Measurements from ENCODE around the gene PHLDB1.
"Not testable (repeated sequence)": the region's sequence is repeated elsewhere in the genome, so short reads cannot be mapped to it uniquely, and the experiment has no call there.

PHLDB1 gene

DNA sequence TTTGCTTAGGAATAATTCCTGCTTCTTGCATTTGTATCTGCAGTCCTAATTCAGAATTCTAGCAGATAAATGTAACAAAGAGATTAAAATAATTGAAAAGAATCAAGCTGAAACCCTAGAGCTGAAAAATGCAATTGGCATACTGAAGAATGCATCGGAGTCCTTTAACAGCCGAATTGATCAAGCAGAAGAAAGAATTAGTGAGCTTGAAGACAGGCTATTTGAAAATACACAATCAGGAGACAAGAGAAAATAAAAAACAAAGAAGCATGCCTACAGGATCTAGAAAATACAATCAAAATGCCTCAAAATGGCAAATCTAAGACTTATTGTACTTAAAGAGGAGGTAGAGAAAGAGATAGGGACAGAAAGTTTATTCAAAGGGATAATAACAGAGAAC lies 63.8 kb downstream of the PHLDB1 start:
- WGBS (ENCODE audit: insufficient coverage) = no CpG with 5 or more reads among the region's 2 CpGs
- Histone ChIP-seq H3K36me3 (ENCODE audit: control insufficient read depth in 4 of 4, insufficient read depth in 4 of 4, low read length in 3 of 4) (no peaks in the 10 kb centered on the region), H3K9me3 (ENCODE audit: control extremely low read depth in 1 of 5, control insufficient read depth in 4 of 5, insufficient read depth in 2 of 5, low read depth in 1 of 5, low read length in 4 of 5) (peaks cover 0 to 9% (median 5%) of the 10 kb centered on the region in 5 experiments), H3K4me1 (ENCODE audit: control extremely low read depth in 1 of 4, control insufficient read depth in 4 of 4, insufficient read depth in 4 of 4, low read length in 3 of 4) (no peaks in the 10 kb centered on the region), H3K27me3 (replicated peaks in 2 of 5; ENCODE audit: control insufficient read depth in 4 of 5, insufficient read depth in 5 of 5, low read length in 4 of 5) (peaks cover 0 to 2% (median 0%) of the 10 kb centered on the region in 5 experiments), H3K27ac (ENCODE audit: insufficient read depth in 1 of 2, low read depth in 1 of 2, low read length in 2 of 2, poor library complexity in 1 of 2, severe bottlenecking in 2 of 2) (no peak overlapping the region), H3K4me3 (ENCODE audit: control insufficient read depth in 1 of 7, extremely low read depth in 1 of 7, insufficient read depth in 4 of 7, low read depth in 2 of 7, low read length in 6 of 7) (no peak overlapping the region)
- no peak for DNase-seq
- POLR2A ChIA-PET = no interaction called here
- CTCF ChIA-PET = interaction anchor here (1.6 to 2.1 kb wide), 3 partner anchors 10 to 18 kb away, joined by 5 to 6 read pairs (median 5); no protein-coding TSS in a partner anchor

GRCh38 chr11:118672846-118673245 lies 65.4 kb downstream of the PHLDB1 start:
- no peaks in the 10 kb centered on the region for H3K36me3 ChIP-seq (ENCODE audit: control insufficient read depth in 4 of 4, insufficient read depth in 4 of 4, low read length in 3 of 4)
- peaks cover 0 to 9% (median 5%) of the 10 kb centered on the region in 5 experiments for H3K9me3 ChIP-seq (ENCODE audit: control extremely low read depth in 1 of 5, control insufficient read depth in 4 of 5, insufficient read depth in 2 of 5, low read depth in 1 of 5, low read length in 4 of 5)
- DNase-seq = peak in 2 of 3 donors; percentile 13 to 19
- no peak overlapping the region for H3K4me3 ChIP-seq (ENCODE audit: control insufficient read depth in 1 of 7, extremely low read depth in 1 of 7, insufficient read depth in 4 of 7, low read depth in 2 of 7, low read length in 6 of 7)
- ChIA-PET CTCF (interaction anchor here (0.6 to 2.1 kb wide), 3 partner anchors 12 to 116 kb away, joined by 3 to 6 read pairs (median 3); no protein-coding TSS in a partner anchor), POLR2A (no interaction called here)
- peaks cover 0 to 2% (median 0%) of the 10 kb centered on the region in 5 experiments for H3K27me3 ChIP-seq (replicated peaks in 2 of 5; ENCODE audit: control insufficient read depth in 4 of 5, insufficient read depth in 5 of 5, low read length in 4 of 5)
- 86% methylated on average over 1 of the region's 1 CpG for WGBS (ENCODE audit: insufficient coverage)
- H3K4me1 ChIP-seq (ENCODE audit: control extremely low read depth in 1 of 4, control insufficient read depth in 4 of 4, insufficient read depth in 4 of 4, low read length in 3 of 4) = no peaks in the 10 kb centered on the region
- no peak overlapping the region for H3K27ac ChIP-seq (ENCODE audit: insufficient read depth in 1 of 2, low read depth in 1 of 2, low read length in 2 of 2, poor library complexity in 1 of 2, severe bottlenecking in 2 of 2)

DNA sequence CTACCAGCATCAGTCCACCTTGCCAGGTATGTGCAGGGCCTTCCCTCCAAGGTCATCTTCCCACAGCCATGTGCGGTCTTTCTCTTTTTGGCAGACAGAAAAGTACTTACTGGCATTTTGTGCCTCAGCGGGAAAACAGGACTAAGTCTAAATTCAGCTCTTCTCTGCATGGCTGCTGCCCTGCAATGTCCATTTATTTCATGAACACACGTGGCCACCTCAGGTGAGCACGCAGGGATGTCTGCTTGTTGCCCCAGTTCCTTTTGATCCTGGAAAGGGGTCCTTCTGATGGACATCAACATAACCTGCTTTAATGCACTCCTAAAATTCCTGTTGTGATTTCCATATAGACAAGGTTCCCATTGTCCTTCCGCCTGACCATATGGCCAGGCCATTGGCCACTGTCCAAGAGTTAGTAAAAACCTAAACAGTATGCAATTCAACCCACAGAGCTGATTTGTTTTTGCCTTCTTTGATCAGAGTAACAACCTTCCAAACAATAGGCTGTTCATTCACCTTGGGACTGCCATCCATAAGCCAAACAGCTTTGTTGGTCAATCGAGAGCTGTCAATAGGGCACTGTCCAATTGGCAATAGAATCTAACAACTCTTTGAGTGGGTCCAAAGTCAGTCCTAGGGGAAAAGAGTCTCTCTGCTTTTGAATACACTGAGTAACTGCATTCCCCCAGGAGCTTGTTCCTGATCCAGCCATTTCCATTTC lies 66.1 kb downstream of the PHLDB1 start:
- no peak overlapping the region for H3K4me3 ChIP-seq (ENCODE audit: control insufficient read depth in 1 of 7, extremely low read depth in 1 of 7, insufficient read depth in 4 of 7, low read depth in 2 of 7, low read length in 6 of 7)
- CTCF ChIA-PET = interaction anchor here (0.7 to 1.2 kb wide), 3 partner anchors 13 to 17 kb away, joined by 3 to 5 read pairs (median 3); no protein-coding TSS in a partner anchor
- no peak for DNase-seq
- 97% methylated on average over 6 of the region's 6 CpGs for WGBS (ENCODE audit: insufficient coverage)
- no peaks in the 10 kb centered on the region for H3K4me1 ChIP-seq (ENCODE audit: control extremely low read depth in 1 of 4, control insufficient read depth in 4 of 4, insufficient read depth in 4 of 4, low read length in 3 of 4)
- POLR2A ChIA-PET = no interaction called here
- peaks cover 0 to 2% (median 0%) of the 10 kb centered on the region in 5 experiments for H3K27me3 ChIP-seq (replicated peaks in 2 of 5; ENCODE audit: control insufficient read depth in 4 of 5, insufficient read depth in 5 of 5, low read length in 4 of 5)
- H3K36me3 ChIP-seq (ENCODE audit: control insufficient read depth in 4 of 4, insufficient read depth in 4 of 4, low read length in 3 of 4) = no peaks in the 10 kb centered on the region
- peaks cover 0 to 9% (median 5%) of the 10 kb centered on the region in 5 experiments for H3K9me3 ChIP-seq (ENCODE audit: control extremely low read depth in 1 of 5, control insufficient read depth in 4 of 5, insufficient read depth in 2 of 5, low read depth in 1 of 5, low read length in 4 of 5)
- no peak overlapping the region for H3K27ac ChIP-seq (ENCODE audit: insufficient read depth in 1 of 2, low read depth in 1 of 2, low read length in 2 of 2, poor library complexity in 1 of 2, severe bottlenecking in 2 of 2)

DNA sequence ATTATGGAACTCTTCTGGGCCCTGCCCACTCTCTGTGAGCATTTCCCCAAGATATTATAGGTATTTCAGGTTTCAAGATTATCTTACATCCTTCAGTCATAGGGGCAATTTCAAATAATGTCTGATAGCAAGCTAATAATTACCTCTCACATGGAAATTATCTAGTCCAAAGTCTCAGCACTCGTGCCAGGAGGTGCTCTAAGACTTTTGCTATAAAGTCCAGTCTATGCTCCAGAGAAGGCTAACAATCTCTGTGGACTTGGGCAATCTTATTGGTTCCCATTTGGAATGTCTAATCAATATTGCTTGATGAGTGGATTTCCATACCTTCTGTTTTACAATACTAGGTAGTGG lies 66.6 kb downstream of the PHLDB1 start:
- ChIA-PET POLR2A (no interaction called here), CTCF (interaction anchor here (0.7 to 1.2 kb wide), 3 partner anchors 14 to 17 kb away, joined by 3 to 5 read pairs (median 3); no protein-coding TSS in a partner anchor)
- H3K9me3 ChIP-seq (ENCODE audit: control extremely low read depth in 1 of 5, control insufficient read depth in 4 of 5, insufficient read depth in 2 of 5, low read depth in 1 of 5, low read length in 4 of 5) = peaks cover 0 to 9% (median 5%) of the 10 kb centered on the region in 5 experiments
- H3K27ac ChIP-seq (ENCODE audit: insufficient read depth in 1 of 2, low read depth in 1 of 2, low read length in 2 of 2, poor library complexity in 1 of 2, severe bottlenecking in 2 of 2) = no peak overlapping the region
- DNase-seq = no peak
- H3K4me3 ChIP-seq (ENCODE audit: control insufficient read depth in 1 of 7, extremely low read depth in 1 of 7, insufficient read depth in 4 of 7, low read depth in 2 of 7, low read length in 6 of 7) = no peak overlapping the region
- 100% methylated on average over 1 of the region's 1 CpG for WGBS (ENCODE audit: insufficient coverage)
- no peaks in the 10 kb centered on the region for H3K4me1 ChIP-seq (ENCODE audit: control extremely low read depth in 1 of 4, control insufficient read depth in 4 of 4, insufficient read depth in 4 of 4, low read length in 3 of 4)
- no peaks in the 10 kb centered on the region for H3K36me3 ChIP-seq (ENCODE audit: control insufficient read depth in 4 of 4, insufficient read depth in 4 of 4, low read length in 3 of 4)
- H3K27me3 ChIP-seq (replicated peaks in 2 of 5; ENCODE audit: control insufficient read depth in 4 of 5, insufficient read depth in 5 of 5, low read length in 4 of 5) = peaks cover 0 to 2% (median 0%) of the 10 kb centered on the region in 5 experiments

DNA sequence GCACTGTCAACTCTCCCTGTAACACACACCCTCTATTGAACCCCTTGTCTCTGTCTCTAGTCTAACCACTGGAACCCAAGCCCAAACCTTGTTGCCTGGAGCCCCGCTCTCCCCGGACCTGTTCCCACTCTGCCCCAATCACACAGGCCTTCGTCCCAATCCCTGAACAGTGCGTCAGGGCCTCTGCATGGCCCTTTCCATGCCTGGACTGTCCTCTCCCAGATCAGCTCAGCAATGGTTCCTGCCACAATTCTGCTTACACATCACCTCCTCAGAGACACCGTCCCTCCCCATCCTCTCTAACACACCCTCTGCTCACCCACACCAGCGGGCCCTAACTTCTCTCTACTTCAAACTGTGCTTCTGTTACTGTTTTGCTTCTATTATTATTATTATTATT lies 70.6 kb downstream of the PHLDB1 start:
- no peak for DNase-seq
- H3K4me3 ChIP-seq (ENCODE audit: control insufficient read depth in 1 of 7, extremely low read depth in 1 of 7, insufficient read depth in 4 of 7, low read depth in 2 of 7, low read length in 6 of 7) = no peak overlapping the region
- H3K4me1 ChIP-seq (ENCODE audit: control extremely low read depth in 1 of 4, control insufficient read depth in 4 of 4, insufficient read depth in 4 of 4, low read length in 3 of 4) = no peaks in the 10 kb centered on the region
- CTCF ChIA-PET = interaction anchor here (0.9 kb wide), 1 partner anchor 83 kb away, joined by 4 read pairs; no protein-coding TSS in a partner anchor
- H3K27me3 ChIP-seq (replicated peaks in 2 of 5; ENCODE audit: control insufficient read depth in 4 of 5, insufficient read depth in 5 of 5, low read length in 4 of 5) = peaks cover 0 to 2% (median 0%) of the 10 kb centered on the region in 5 experiments
- 100% methylated on average over 4 of the region's 6 CpGs for WGBS (ENCODE audit: insufficient coverage)
- no peaks in the 10 kb centered on the region for H3K36me3 ChIP-seq (ENCODE audit: control insufficient read depth in 4 of 4, insufficient read depth in 4 of 4, low read length in 3 of 4)
- H3K9me3 ChIP-seq (ENCODE audit: control extremely low read depth in 1 of 5, control insufficient read depth in 4 of 5, insufficient read depth in 2 of 5, low read depth in 1 of 5, low read length in 4 of 5) = peaks cover 0 to 6% (median 5%) of the 10 kb centered on the region in 5 experiments
- POLR2A ChIA-PET = interaction anchor here (0.7 kb wide), 1 partner anchor 124 kb away, joined by 3 read pairs; no protein-coding TSS in a partner anchor
- no peak overlapping the region for H3K27ac ChIP-seq (ENCODE audit: insufficient read depth in 1 of 2, low read depth in 1 of 2, low read length in 2 of 2, poor library complexity in 1 of 2, severe bottlenecking in 2 of 2)

DNA sequence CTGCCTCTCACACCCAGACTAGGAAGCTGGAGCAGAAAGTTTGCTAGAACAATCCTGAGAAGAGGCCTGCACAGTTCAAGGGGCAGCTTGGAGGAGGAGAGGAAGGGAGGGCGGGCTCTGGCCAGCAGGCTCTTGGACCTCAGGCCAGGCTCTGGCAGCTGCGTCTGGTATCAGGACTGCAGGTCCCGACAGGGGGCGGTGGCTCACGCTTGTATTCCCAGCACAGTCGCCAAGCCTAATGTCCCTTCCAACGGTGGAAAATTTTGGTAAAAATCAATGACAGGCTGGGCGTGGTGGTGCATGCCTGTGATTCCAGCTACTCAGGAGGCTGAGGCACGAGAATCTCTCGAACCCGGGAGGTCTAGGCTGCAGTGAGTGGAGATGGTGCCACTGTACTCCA lies 71.5 kb downstream of the PHLDB1 start:
- not testable (repeated sequence) for H3K4me3 ChIP-seq (ENCODE audit: control insufficient read depth in 1 of 7, extremely low read depth in 1 of 7, insufficient read depth in 4 of 7, low read depth in 2 of 7, low read length in 6 of 7); H3K9me3 ChIP-seq (ENCODE audit: control extremely low read depth in 1 of 5, control insufficient read depth in 4 of 5, insufficient read depth in 2 of 5, low read depth in 1 of 5, low read length in 4 of 5); DNase-seq; H3K27ac ChIP-seq (ENCODE audit: insufficient read depth in 1 of 2, low read depth in 1 of 2, low read length in 2 of 2, poor library complexity in 1 of 2, severe bottlenecking in 2 of 2); H3K36me3 ChIP-seq (ENCODE audit: control insufficient read depth in 4 of 4, insufficient read depth in 4 of 4, low read length in 3 of 4); H3K4me1 ChIP-seq (ENCODE audit: control extremely low read depth in 1 of 4, control insufficient read depth in 4 of 4, insufficient read depth in 4 of 4, low read length in 3 of 4); H3K27me3 ChIP-seq (replicated peaks in 2 of 5; ENCODE audit: control insufficient read depth in 4 of 5, insufficient read depth in 5 of 5, low read length in 4 of 5)
- ChIA-PET CTCF (interaction anchor here (0.6 to 1.7 kb wide), 3 partner anchors 9 to 278 kb away, joined by 3 read pairs; partner anchors contain the start of gene UPK2), POLR2A (interaction anchor here (0.7 kb wide), 1 partner anchor 123 kb away, joined by 3 read pairs; no protein-coding TSS in a partner anchor)
- WGBS (ENCODE audit: insufficient coverage) = 72% methylated on average over 11 of the region's 11 CpGs

DNA sequence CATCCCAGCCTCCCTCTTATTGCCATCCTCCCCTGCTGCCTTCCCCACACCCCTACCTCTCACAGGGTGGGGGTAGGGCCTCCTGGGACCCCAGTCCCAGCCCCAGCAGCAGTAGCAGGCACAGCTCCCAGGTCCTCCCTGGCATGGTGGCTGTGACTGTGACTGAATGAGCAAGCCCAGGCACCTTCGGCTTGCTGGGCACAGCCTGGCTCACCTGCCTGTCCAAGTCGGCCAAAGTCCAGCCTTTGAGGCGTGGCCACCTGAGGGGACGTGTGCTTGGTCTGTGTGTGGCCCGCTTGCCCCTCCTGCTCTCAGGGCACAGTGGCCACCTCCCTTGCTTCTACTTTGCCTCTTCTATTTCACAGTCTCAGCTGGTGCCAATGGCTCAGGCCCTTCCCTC lies 72.1 kb downstream of the PHLDB1 start, which contains the start of gene TREH:
TSS of gene TREH (minus strand) at position 168 of the 400 bp plus-strand sequence. CDS start at position 145, 23 bp downstream.
- Histone ChIP-seq H3K27me3 (replicated peaks in 2 of 5; ENCODE audit: control insufficient read depth in 4 of 5, insufficient read depth in 5 of 5, low read length in 4 of 5) (no peaks in the 10 kb centered on the region), H3K4me3 (ENCODE audit: control insufficient read depth in 1 of 7, extremely low read depth in 1 of 7, insufficient read depth in 4 of 7, low read depth in 2 of 7, low read length in 6 of 7) (no peak within 1 kb of the TSS), H3K9me3 (ENCODE audit: control extremely low read depth in 1 of 5, control insufficient read depth in 4 of 5, insufficient read depth in 2 of 5, low read depth in 1 of 5, low read length in 4 of 5) (peaks cover 0 to 6% (median 5%) of the 10 kb centered on the region in 5 experiments), H3K36me3 (ENCODE audit: control insufficient read depth in 4 of 4, insufficient read depth in 4 of 4, low read length in 3 of 4) (no peaks in the 10 kb centered on the region), H3K27ac (ENCODE audit: insufficient read depth in 1 of 2, low read depth in 1 of 2, low read length in 2 of 2, poor library complexity in 1 of 2, severe bottlenecking in 2 of 2) (no peak within 1 kb of the TSS), H3K4me1 (ENCODE audit: control extremely low read depth in 1 of 4, control insufficient read depth in 4 of 4, insufficient read depth in 4 of 4, low read length in 3 of 4) (no peaks in the 10 kb centered on the region)
- no peak for DNase-seq
- WGBS (ENCODE audit: insufficient coverage) = 100% methylated on average over 4 of the region's 5 CpGs
- ChIA-PET POLR2A (no interaction called here), CTCF (interaction anchor here (1.4 to 1.7 kb wide), 2 partner anchors 9 to 277 kb away, joined by 3 read pairs; partner anchors contain the start of gene UPK2)
